GM12864 (cell line): ENCODE results near the gene FAM81A.
"Not testable (repeated sequence)": the region's sequence is repeated elsewhere in the genome, so short reads cannot be mapped to it uniquely, and the experiment has no call there.

ENCODE experiments used
- DNase-seq: peaks from one replicate; pipeline ENCODE4 v3.0.0-alpha.2; 2011; ENCODE audit warnings: low read depth
- H3K4me3 ChIP-seq: 2 replicates; pipeline ENCODE4 v1.5.1; 2011; ENCODE audit warnings: mild to moderate bottlenecking, low read depth, low read length, control low read depth
- CTCF ChIP-seq: IDR thresholded peaks from 2 replicates; pipeline ENCODE4 v1.5.1; 2011; ENCODE audit warnings: low read depth, mild to moderate bottlenecking, moderate library complexity, low read length, control low read depth, inconsistent platforms; ENCODE audit errors: missing control alignments

FAM81A gene

GRCh38 chr15:59521443-59521842, 83.5 kb downstream of the FAM81A start:
- no peak overlapping the region for H3K4me3 ChIP-seq
- no peak for TF ChIP-seq CTCF
- DNase-seq = no peak

GRCh38 chr15:59522988-59523461, 85.0 kb downstream of the FAM81A start:
- TF ChIP-seq CTCF = no peak
- no peak for DNase-seq
- no peak overlapping the region for H3K4me3 ChIP-seq

DNA sequence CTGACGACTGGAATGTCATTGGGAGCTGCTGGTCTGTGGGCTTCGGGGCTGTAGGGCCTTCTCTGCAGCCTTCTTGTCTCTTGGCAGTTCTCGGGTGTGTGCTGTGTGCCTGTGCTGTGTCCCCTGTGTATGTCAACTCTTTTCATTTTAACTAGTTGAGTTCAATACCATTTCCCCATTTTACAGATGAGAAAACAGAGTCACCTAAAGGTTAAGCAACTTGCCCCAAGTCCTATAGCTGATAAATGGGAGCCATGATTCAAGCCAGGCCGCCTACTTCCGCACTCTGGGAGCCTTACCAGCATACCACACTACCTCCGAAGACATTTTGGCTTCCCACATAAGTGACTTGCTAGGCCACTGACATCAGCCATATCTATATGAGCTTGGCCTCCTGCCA, 85.7 kb downstream of the FAM81A start:
- H3K4me3 ChIP-seq = no peak overlapping the region
- DNase-seq = no peak
- no peak for TF ChIP-seq CTCF

DNA sequence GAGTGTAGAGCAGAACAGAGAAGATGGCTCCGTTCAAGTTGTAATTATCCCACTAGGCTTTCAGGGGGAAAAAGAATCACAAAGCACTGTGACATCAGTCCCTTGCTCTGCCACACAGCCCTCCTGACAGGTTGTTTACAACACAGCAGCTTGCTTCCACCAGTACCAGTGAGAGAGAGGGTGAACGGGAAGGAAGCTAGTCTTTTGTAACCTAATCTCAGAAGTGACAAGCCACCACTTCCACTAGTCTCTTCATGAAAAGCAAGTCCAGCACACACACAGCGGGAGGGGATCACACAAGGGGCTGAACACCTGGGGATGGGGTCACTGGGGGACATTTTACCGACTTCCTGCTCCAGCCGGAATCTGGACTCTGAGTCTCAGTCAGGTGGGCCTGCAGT, 86.3 kb downstream of the FAM81A start:
- no peak for DNase-seq
- H3K4me3 ChIP-seq = no peak overlapping the region
- no peak for TF ChIP-seq CTCF

GRCh38 chr15:59526466-59526865, 88.5 kb downstream of the FAM81A start:
- H3K4me3 ChIP-seq, DNase-seq: not testable (repeated sequence)

GRCh38 chr15:59528429-59528828, 90.4 kb downstream of the FAM81A start:
- TF ChIP-seq CTCF = no peak
- H3K4me3 ChIP-seq = no peak overlapping the region
- DNase-seq = no peak

- TF ChIP-seq CTCF = peak; percentile 84
- no peak overlapping the region for H3K4me3 ChIP-seq
- no peak for DNase-seq
Observed at GRCh38 chr15:59528961-59529402, 91.0 kb downstream of the FAM81A start.
